DOHH2 (cell line): ENCODE measurements around the gene PNMA1.
A peak's percentile ranks its signal among the peaks of the same experiment; 100 is the strongest.

Experiments used
- H3F3A ChIP-seq: fragments of 200-600 bp; sonication (generic), shearing (Covaris generic); 2 replicates; pipeline ENCODE4 v1.6.0; 2016; ENCODE audit warnings: antibody characterized with exemption, mild to moderate bottlenecking; ENCODE audit not compliant: control insufficient read depth, insufficient read depth
- H3K27ac ChIP-seq: fragments of 200-600 bp; sonication (generic); 2 replicates; pipeline ENCODE4 v1.5.1; 2014; ENCODE audit warnings: low read depth, mild to moderate bottlenecking, low read length, moderate library complexity
- H3K27me3 ChIP-seq: fragments of 200-600 bp; sonication (generic); 2 replicates; pipeline ENCODE4 v1.6.1; 2014; ENCODE audit warnings: mild to moderate bottlenecking, low read length, mixed read lengths; ENCODE audit not compliant: control insufficient read depth
- H3K36me3 ChIP-seq: fragments of 200-600 bp; sonication (generic); 2 replicates; pipeline ENCODE4 v1.6.1; 2014; ENCODE audit warnings: mild to moderate bottlenecking, low read length, moderate library complexity, mixed read lengths; ENCODE audit not compliant: control insufficient read depth
- H3K4me1 ChIP-seq: fragments of 200-600 bp; sonication (generic); 2 replicates; pipeline ENCODE4 v1.6.1; 2014; ENCODE audit warnings: mild to moderate bottlenecking, low read length, mixed read lengths; ENCODE audit not compliant: control insufficient read depth
- H3K4me2 ChIP-seq: fragments of 200-600 bp; sonication (generic); 2 replicates; pipeline ENCODE4 v1.6.0; 2014; ENCODE audit warnings: mild to moderate bottlenecking, low read length, moderate library complexity
- H3K4me3 ChIP-seq: fragments of 200-600 bp; sonication (generic); 2 replicates; pipeline ENCODE4 v1.5.1; 2014; ENCODE audit warnings: mild to moderate bottlenecking, low read length, mixed read lengths
- H3K79me2 ChIP-seq: fragments of 200-600 bp; sonication (generic); 2 replicates; pipeline ENCODE4 v1.6.1; 2014; ENCODE audit warnings: mild to moderate bottlenecking, low read length, mixed read lengths; ENCODE audit not compliant: control insufficient read depth
- H3K9me2 ChIP-seq: fragments of 200-600 bp; sonication (generic); replicated peaks from 2 replicates; pipeline ENCODE4 v1.6.1; 2014; ENCODE audit warnings: mild to moderate bottlenecking, low read length, mixed read lengths; ENCODE audit not compliant: control insufficient read depth
- H3K9me3 ChIP-seq: fragments of 200-600 bp; sonication (generic); 2 replicates; pipeline ENCODE4 v1.6.1; 2014; ENCODE audit warnings: antibody characterized with exemption, low read length, mixed read lengths; ENCODE audit not compliant: control insufficient read depth, insufficient read depth
- H4K20me1 ChIP-seq: fragments of 200-600 bp; sonication (generic); 2 replicates; pipeline ENCODE4 v1.6.0; 2014; ENCODE audit warnings: low read depth, mild to moderate bottlenecking, antibody characterized with exemption, low read length, moderate library complexity; ENCODE audit not compliant: control insufficient read depth, insufficient read depth
- CTCF ChIP-seq: fragments of 200-600 bp; sonication (generic); IDR thresholded peaks from one replicate; pipeline ENCODE4 v1.5.1; 2014; ENCODE audit warnings: antibody characterized with exemption, mild to moderate bottlenecking, low read depth, low read length; ENCODE audit not compliant: poor library complexity, severe bottlenecking
- EZH2phosphoT487 ChIP-seq: fragments of 200-600 bp; sonication (generic); IDR thresholded peaks from 2 replicates; pipeline ENCODE4 v1.6.1; 2017; ENCODE audit warnings: borderline replicate concordance, mild to moderate bottlenecking, antibody characterized with exemption, low read length, moderate library complexity, mixed read lengths

Gene PNMA1

GRCh38 chr14:73743431-73743931 lies 29.3 kb upstream of the PNMA1 start:
- Histone ChIP-seq H3K9me3 (no peaks in the 10 kb centered on the region), H3K4me2 (peak overlapping the region; percentile 93), H3F3A (peaks cover 49% of the 10 kb centered on the region), H3K4me1 (peaks cover 78% of the 10 kb centered on the region), H3K36me3 (peaks cover 82% of the 10 kb centered on the region), H3K79me2 (peaks cover 100% of the 10 kb centered on the region), H4K20me1 (peaks cover 68% of the 10 kb centered on the region), H3K4me3 (peak overlapping the region; percentile 74), H3K27ac (peak overlapping the region; percentile 91), H3K27me3 (no peaks in the 10 kb centered on the region), H3K9me2 (no peaks in the 10 kb centered on the region)
- no peak for TF ChIP-seq CTCF
- no peak for TF ChIP-seq EZH2phosphoT487

- H3K79me2 ChIP-seq, result peaks cover 99% of the 10 kb centered on the region
- H3K36me3 ChIP-seq, result peaks cover 83% of the 10 kb centered on the region
- H3K27ac ChIP-seq, result peak overlapping the region; percentile 91
- peaks cover 47% of the 10 kb centered on the region for H3F3A ChIP-seq
- H3K4me3 ChIP-seq, result peak overlapping the region; percentile 74
- no peaks in the 10 kb centered on the region for H3K9me2 ChIP-seq
- H4K20me1 ChIP-seq, result peaks cover 60% of the 10 kb centered on the region
- peak overlapping the region; percentile 93 for H3K4me2 ChIP-seq
- no peaks in the 10 kb centered on the region for H3K27me3 ChIP-seq
- peaks cover 70% of the 10 kb centered on the region for H3K4me1 ChIP-seq
- no peak for TF ChIP-seq EZH2phosphoT487
- H3K9me3 ChIP-seq, result no peaks in the 10 kb centered on the region
Observed at GRCh38 chr14:73742520-73743238, 28.5 kb upstream of the PNMA1 start.

GRCh38 chr14:73741876-73742519 lies 27.8 kb upstream of the PNMA1 start:
- Histone ChIP-seq H3K79me2 (peaks cover 98% of the 10 kb centered on the region), H3K9me2 (no peaks in the 10 kb centered on the region), H3K4me2 (peak overlapping the region; percentile 93), H3K4me3 (peak overlapping the region; percentile 74), H4K20me1 (peaks cover 55% of the 10 kb centered on the region), H3K27ac (peak overlapping the region; percentile 91), H3K4me1 (peaks cover 63% of the 10 kb centered on the region), H3F3A (peaks cover 42% of the 10 kb centered on the region), H3K36me3 (peaks cover 81% of the 10 kb centered on the region), H3K9me3 (no peaks in the 10 kb centered on the region), H3K27me3 (no peaks in the 10 kb centered on the region)
- TF ChIP-seq CTCF (no peak), EZH2phosphoT487 (no peak)
